Progenitor cell of endocrine pancreas (in vitro differentiated cells): ENCODE results near the gene FOXC1. TPM values are rescaled to one million over a fixed set of nuclear protein-coding genes. Genes with fewer than 3 reads are reported as not detected.

ENCODE experiments used
- DNase-seq: peaks from one replicate; pipeline ENCODE4 v3.0.0; 2021; ENCODE audit warnings: low spot score; ENCODE audit not compliant: unreplicated experiment
- H3K27ac Mint-ChIP-seq: 2 replicates; pipeline ENCODE4 v1.8.0; 2021; ENCODE audit warnings: mild to moderate bottlenecking, moderate library complexity, mixed read lengths
- H3K27me3 Mint-ChIP-seq: 2 replicates; pipeline ENCODE4 v1.8.0; 2021; ENCODE audit warnings: mixed read lengths
- H3K36me3 Mint-ChIP-seq: 2 replicates; pipeline ENCODE4 v1.8.0; 2022; ENCODE audit warnings: mixed read lengths; ENCODE audit not compliant: insufficient read depth
- H3K4me1 Mint-ChIP-seq: 2 replicates; pipeline ENCODE4 v1.8.0; 2021; ENCODE audit warnings: low read depth, mixed read lengths
- H3K4me3 Mint-ChIP-seq: 2 replicates; pipeline ENCODE4 v1.8.0; 2021; ENCODE audit warnings: low read depth, mild to moderate bottlenecking, moderate library complexity, mixed read lengths
- H3K9me3 Mint-ChIP-seq: 2 replicates; pipeline ENCODE4 v1.8.0; 2021; ENCODE audit warnings: low read depth, mixed read lengths
- total RNA-seq: library from RNA; stranded (reverse); gene quantifications from 2 replicates; pipeline ENCODE4 v1.2.1, GENCODE V29; 2021
- TF ChIP-seq, protein P1 (sequence below): fragments of 200-600 bp; sonication (generic); IDR thresholded peaks from one replicate; pipeline ENCODE4 v1.5.0; 2021; ENCODE audit warnings: antibody characterized with exemption, mild to moderate bottlenecking; ENCODE audit not compliant: unreplicated experiment

Gene FOXC1
- total RNA-seq, 1 donor from 2014 or later: 0.46 TPM

DNA sequence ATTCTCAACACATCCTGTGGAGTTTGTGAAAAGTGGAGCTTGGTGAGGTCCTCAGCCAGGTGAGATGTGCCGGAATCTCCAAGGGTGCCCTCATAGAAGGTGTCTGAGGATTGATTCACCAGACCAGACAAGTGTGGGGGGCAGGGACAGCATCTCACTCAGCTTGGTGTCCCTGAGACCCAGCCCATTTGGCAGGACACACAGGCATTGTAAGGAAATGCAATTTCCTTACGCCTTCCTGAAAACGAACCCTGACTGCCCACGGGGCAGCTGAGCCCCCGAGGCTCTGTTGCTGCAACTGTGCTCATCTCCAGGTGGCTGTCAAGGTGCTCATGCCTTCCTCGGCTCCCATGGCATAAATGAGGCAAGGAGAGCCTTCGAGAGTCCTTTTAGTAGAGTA lies 33.4 kb downstream of the FOXC1 start:
- Mint-ChIP-seq H3K27ac (peak overlapping the region; percentile 51), H3K9me3 (no peaks in the 10 kb centered on the region), H3K27me3 (peaks cover 25% of the 10 kb centered on the region), H3K4me3 (no peak overlapping the region), H3K36me3 (no peaks in the 10 kb centered on the region), H3K4me1 (peaks cover 17% of the 10 kb centered on the region)
- DNase-seq: no peak
- TF ChIP-seq, protein P1, sequence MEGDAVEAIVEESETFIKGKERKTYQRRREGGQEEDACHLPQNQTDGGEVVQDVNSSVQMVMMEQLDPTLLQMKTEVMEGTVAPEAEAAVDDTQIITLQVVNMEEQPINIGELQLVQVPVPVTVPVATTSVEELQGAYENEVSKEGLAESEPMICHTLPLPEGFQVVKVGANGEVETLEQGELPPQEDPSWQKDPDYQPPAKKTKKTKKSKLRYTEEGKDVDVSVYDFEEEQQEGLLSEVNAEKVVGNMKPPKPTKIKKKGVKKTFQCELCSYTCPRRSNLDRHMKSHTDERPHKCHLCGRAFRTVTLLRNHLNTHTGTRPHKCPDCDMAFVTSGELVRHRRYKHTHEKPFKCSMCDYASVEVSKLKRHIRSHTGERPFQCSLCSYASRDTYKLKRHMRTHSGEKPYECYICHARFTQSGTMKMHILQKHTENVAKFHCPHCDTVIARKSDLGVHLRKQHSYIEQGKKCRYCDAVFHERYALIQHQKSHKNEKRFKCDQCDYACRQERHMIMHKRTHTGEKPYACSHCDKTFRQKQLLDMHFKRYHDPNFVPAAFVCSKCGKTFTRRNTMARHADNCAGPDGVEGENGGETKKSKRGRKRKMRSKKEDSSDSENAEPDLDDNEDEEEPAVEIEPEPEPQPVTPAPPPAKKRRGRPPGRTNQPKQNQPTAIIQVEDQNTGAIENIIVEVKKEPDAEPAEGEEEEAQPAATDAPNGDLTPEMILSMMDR: no peak

DNA sequence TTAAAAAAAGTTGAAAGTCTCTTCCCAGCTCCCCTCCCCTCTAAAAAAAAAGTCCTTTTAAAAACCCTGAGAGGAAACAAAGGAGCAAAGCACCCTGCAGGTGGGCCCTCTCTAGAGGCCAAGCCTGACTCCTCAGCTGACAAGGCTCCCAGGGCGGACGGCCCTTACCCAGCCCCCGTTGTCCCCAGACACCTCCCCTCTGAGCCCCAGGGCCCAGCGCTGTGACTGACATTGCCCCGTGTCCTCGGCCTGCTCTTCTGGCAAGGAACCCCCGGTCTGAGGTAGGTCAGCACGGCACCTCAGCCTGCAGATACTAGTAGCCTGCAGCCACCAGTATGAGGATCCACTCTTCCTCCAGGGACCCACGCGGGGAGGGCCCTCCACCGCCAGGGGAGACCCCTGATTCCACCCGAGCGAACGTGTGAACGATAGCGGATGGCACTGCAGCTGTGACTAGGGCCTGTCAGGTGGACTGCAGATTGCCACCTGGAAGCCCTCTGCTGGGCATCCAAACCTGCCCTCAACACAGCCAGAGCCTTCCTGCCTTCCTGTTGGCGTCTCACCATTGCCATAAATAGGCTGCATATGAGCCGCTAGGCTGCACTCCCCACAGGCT lies 34.2 kb downstream of the FOXC1 start:
- H3K9me3 Mint-ChIP-seq: no peaks in the 10 kb centered on the region
- TF ChIP-seq, protein P1: no peak
- H3K27ac Mint-ChIP-seq: no peak overlapping the region
- no peak for DNase-seq
- H3K36me3 Mint-ChIP-seq: no peaks in the 10 kb centered on the region
- H3K4me3 Mint-ChIP-seq: no peak overlapping the region
- H3K4me1 Mint-ChIP-seq: peaks cover 17% of the 10 kb centered on the region
- peaks cover 21% of the 10 kb centered on the region for H3K27me3 Mint-ChIP-seq

DNA sequence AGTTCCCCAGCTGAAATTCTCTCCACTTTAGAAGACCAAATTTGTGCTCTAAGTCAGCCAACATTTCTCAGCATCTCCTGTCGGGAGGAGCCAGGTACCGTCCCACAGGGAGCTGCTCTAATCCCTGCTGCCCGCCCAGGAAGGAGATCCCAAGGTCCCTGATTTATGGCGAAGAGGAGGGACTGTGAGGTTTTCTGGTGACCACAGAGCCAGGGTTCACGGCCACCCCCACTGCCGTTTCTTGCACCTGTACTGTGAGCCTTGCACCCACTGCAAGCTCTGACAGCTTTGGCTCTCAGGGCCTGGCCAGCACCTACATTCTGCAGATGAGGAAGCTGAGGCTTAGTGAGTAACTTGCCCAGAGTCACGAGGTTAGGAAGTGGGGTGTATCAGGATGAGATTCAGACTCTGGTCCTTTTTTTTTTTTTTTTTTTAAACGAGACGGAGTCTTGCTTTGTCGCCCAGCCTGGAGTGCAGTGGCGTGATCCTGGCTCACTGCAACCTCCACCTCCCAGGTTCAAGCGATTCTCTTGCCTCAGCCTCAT lies 34.9 kb downstream of the FOXC1 start:
- H3K27ac Mint-ChIP-seq: no peak overlapping the region
- H3K36me3 Mint-ChIP-seq: no peaks in the 10 kb centered on the region
- H3K27me3 Mint-ChIP-seq: peaks cover 18% of the 10 kb centered on the region
- no peak overlapping the region for H3K4me3 Mint-ChIP-seq
- TF ChIP-seq, protein P1: no peak
- DNase-seq: no peak
- no peaks in the 10 kb centered on the region for H3K9me3 Mint-ChIP-seq
- peaks cover 17% of the 10 kb centered on the region for H3K4me1 Mint-ChIP-seq

DNA sequence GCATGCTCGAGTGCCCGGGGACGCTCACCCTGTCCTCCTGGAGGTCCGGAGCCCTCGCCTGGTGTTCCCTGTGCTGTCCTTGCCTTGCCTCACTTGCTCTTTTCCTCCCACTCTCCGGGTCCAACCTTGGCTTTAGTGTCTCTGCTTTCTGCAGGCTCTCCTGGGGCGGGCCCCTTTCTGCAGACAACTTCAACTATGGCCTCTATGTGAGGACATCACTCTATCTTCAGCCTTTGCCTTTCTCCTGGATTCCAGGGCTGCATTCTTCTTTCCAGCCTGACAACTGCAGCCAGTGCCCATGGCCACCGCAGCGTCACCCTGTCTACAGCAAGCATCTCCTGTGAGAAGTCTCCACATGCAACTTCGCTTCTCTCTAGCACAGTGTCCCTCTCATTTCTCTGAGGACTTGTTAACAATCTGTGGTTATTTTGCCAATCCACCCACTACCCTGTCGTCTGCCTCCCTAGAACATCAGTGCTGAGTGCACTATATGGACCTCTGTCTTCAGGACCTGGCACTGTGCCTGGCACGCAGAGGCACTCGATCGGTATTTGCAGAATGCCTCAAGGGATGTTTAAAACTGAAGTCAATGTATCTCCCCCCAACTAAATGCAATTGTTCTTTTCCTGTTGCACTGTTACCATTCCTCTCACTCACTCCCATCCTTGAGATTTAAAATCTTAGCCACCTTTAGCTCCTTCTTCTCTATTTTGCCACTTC lies 35.9 kb downstream of the FOXC1 start:
- TF ChIP-seq, protein P1: no peak
- Mint-ChIP-seq H3K4me1 (peaks cover 16% of the 10 kb centered on the region), H3K36me3 (no peaks in the 10 kb centered on the region), H3K9me3 (no peaks in the 10 kb centered on the region), H3K4me3 (no peak overlapping the region), H3K27ac (no peak overlapping the region), H3K27me3 (peaks cover 18% of the 10 kb centered on the region)
- DNase-seq: no peak

DNA sequence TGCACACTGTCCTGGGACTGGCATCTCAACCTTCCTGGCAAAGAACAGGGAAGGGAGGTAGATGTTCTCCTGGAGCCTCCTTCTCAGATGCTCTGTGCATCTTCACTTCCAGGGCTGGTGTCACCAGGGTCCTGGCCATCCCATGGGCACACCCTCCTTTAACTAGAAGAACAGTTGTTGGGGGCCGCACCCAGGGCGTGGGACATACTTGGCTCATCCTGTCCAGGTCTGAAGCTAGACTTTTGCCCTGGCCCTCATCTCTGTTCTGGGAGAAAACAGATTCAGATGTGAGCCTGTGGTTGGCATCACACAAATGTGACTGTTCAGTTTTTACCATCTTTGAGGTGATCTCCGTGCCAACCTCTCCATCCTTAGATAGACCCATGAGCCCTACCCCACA lies 41.6 kb downstream of the FOXC1 start:
- Mint-ChIP-seq H3K36me3 (no peaks in the 10 kb centered on the region), H3K9me3 (no peaks in the 10 kb centered on the region), H3K4me1 (no peaks in the 10 kb centered on the region), H3K27ac (no peak overlapping the region), H3K27me3 (peaks cover under 1% of the 10 kb centered on the region), H3K4me3 (no peak overlapping the region)
- DNase-seq: no peak
- TF ChIP-seq, protein P1: no peak
